Measurements from ENCODE around the gene TANK.

DNA sequence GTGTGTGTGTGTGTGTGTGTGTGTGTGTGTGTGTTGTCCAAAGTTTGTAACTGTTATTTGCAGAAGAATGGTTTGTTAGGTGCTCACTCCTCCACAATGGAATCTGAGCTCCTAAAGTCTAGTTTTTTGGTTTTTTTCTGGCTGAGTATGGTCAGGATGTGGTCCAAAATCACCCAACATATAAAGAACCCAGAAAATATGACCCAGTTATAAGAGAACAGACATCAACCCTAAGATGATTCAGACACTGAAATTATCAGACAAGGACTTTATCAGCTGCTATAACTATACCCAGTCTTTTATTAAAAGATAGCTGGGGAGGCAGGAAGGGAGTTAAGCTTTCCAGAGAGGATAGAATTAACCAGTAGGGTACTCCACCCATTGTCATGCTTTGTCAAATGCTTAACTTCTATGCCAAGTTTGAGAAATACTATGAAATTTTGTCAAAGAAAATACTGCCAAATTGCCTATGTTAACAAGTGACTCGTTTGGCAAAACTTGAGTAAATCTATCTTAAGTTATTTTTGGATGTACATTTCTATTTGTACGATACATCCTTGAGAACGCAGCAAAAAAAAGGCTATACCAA is 57.5 kb downstream of the TANK start:
- TF ChIP-seq, protein P1, sequence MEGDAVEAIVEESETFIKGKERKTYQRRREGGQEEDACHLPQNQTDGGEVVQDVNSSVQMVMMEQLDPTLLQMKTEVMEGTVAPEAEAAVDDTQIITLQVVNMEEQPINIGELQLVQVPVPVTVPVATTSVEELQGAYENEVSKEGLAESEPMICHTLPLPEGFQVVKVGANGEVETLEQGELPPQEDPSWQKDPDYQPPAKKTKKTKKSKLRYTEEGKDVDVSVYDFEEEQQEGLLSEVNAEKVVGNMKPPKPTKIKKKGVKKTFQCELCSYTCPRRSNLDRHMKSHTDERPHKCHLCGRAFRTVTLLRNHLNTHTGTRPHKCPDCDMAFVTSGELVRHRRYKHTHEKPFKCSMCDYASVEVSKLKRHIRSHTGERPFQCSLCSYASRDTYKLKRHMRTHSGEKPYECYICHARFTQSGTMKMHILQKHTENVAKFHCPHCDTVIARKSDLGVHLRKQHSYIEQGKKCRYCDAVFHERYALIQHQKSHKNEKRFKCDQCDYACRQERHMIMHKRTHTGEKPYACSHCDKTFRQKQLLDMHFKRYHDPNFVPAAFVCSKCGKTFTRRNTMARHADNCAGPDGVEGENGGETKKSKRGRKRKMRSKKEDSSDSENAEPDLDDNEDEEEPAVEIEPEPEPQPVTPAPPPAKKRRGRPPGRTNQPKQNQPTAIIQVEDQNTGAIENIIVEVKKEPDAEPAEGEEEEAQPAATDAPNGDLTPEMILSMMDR (conservative IDR thresholded peaks at IDR 0.05; ENCODE audit: low read length): no peak
- TF ChIP-seq EZH2phosphoT487 (IDR thresholded peaks at IDR 0.05; ENCODE audit: borderline replicate concordance, low read depth, low read length): no peak

Data from OCI-LY7 (cell line).